ENCODE measurements around the gene CEBPB. TPM values are rescaled to one million over a fixed set of nuclear protein-coding genes. Genes with fewer than 3 reads are reported as not detected.

Gene CEBPB
- total and polyA plus RNA-seq, 7 experiments from 2014 or later = 12.8 to 201 (median 37.1) TPM

GRCh38 chr20:50223039-50224005 is 32.7 kb downstream of the CEBPB start:
- CTCF ChIA-PET = no interaction called here

DNA sequence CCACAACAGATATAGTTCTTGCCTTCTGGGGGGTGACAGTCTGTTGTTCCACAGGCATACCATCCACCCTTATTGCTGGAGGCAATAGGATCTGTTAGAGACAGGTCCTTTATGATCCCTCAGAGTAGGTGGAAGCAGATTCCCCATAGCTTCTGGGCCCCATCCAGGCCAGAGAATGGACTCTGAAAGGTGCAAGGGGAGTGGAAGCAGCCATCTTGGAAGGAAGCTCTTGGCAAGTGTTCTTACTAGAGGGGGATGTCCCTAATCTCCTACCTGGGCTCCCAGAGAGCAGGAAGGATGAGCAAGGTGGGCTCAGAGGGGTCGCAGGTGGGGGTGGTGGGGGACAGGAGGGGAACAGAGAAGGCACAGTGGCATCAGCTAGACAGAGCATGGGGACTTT is 33.4 kb downstream of the CEBPB start:
- Mint-ChIP-seq H3K36me3 (peaks cover 0 to 3% (median 0%) of the 10 kb centered on the region in 5 donors), H3K27ac (no peak overlapping the region), H3K4me3 (no peak overlapping the region), H3K27me3 (peaks cover 0 to 7% (median 0%) of the 10 kb centered on the region in 5 donors), H3K4me1 (peaks cover 0 to 18% (median 0%) of the 10 kb centered on the region in 7 donors), H3K9me3 (peaks cover 0 to 4% (median 0%) of the 10 kb centered on the region in 11 donors)
- ChIA-PET CTCF (no interaction called here), POLR2A (no interaction called here)
- DNase-seq (no peak), ATAC-seq (no peak)
- H3K9me3 ChIP-seq (ENCODE audit: control insufficient read depth in 2 of 3, low read length in 3 of 3) = peaks cover 0 to 4% (median 0%) of the 10 kb centered on the region in 3 experiments
- no peak overlapping the region for H3K4me3 ChIP-seq (ENCODE audit: low read length)
- no peaks in the 10 kb centered on the region for H3K4me1 ChIP-seq (ENCODE audit: control insufficient read depth in 2 of 2, insufficient read depth in 2 of 2, low read length in 2 of 2)
- H3K27ac ChIP-seq (ENCODE audit: low read depth, low read length) = no peak overlapping the region
- H3K27me3 ChIP-seq (ENCODE audit: control insufficient read depth in 2 of 2, insufficient read depth in 2 of 2, low read length in 2 of 2) = no peaks in the 10 kb centered on the region
- intact Hi-C loops (cut with micrococcal nuclease) = no loop called here
- no peaks in the 10 kb centered on the region for H3K36me3 ChIP-seq (ENCODE audit: control insufficient read depth in 2 of 3, insufficient read depth in 3 of 3, low read length in 3 of 3)

More at GRCh38 chr20:50223039-50224005, 32.7 kb downstream of the CEBPB start:
- no peak for DNase-seq
- Histone ChIP-seq H3K9me3 (ENCODE audit: control insufficient read depth in 2 of 3, low read length in 3 of 3) (peaks cover 0 to 4% (median 0%) of the 10 kb centered on the region in 3 experiments), H3K27ac (ENCODE audit: low read depth, low read length) (no peak overlapping the region), H3K36me3 (ENCODE audit: control insufficient read depth in 2 of 3, insufficient read depth in 3 of 3, low read length in 3 of 3) (no peaks in the 10 kb centered on the region), H3K4me1 (ENCODE audit: control insufficient read depth in 2 of 2, insufficient read depth in 2 of 2, low read length in 2 of 2) (no peaks in the 10 kb centered on the region), H3K27me3 (ENCODE audit: control insufficient read depth in 2 of 2, insufficient read depth in 2 of 2, low read length in 2 of 2) (no peaks in the 10 kb centered on the region), H3K4me3 (ENCODE audit: low read length) (no peak overlapping the region)
- H3K27ac Mint-ChIP-seq = peak overlapping the region in 1 of 9 donors; percentile 29
- POLR2A ChIA-PET = no interaction called here
- H3K4me3 Mint-ChIP-seq = no peak overlapping the region
- intact Hi-C loops (cut with micrococcal nuclease) = no loop called here
- H3K9me3 Mint-ChIP-seq = peaks cover 0 to 4% (median 0%) of the 10 kb centered on the region in 11 donors
- ATAC-seq = peak; percentile 31
- H3K4me1 Mint-ChIP-seq = peaks cover 0 to 16% (median 0%) of the 10 kb centered on the region in 7 donors
- peaks cover 0 to 7% (median 0%) of the 10 kb centered on the region in 5 donors for H3K27me3 Mint-ChIP-seq
- H3K36me3 Mint-ChIP-seq = peaks cover 0 to 3% (median 0%) of the 10 kb centered on the region in 5 donors

- ChIA-PET CTCF (no interaction called here), POLR2A (no interaction called here)
- H3K4me3 ChIP-seq (ENCODE audit: low read length) = no peak overlapping the region
- H3K9me3 ChIP-seq (ENCODE audit: control insufficient read depth in 2 of 3, low read length in 3 of 3) = peaks cover 0 to 4% (median 0%) of the 10 kb centered on the region in 3 experiments
- no peak overlapping the region for H3K27ac Mint-ChIP-seq
- H3K27me3 ChIP-seq (ENCODE audit: control insufficient read depth in 2 of 2, insufficient read depth in 2 of 2, low read length in 2 of 2) = no peaks in the 10 kb centered on the region
- no peaks in the 10 kb centered on the region for H3K36me3 ChIP-seq (ENCODE audit: control insufficient read depth in 2 of 3, insufficient read depth in 3 of 3, low read length in 3 of 3)
- ATAC-seq (no peak), DNase-seq (no peak)
- intact Hi-C loops (cut with micrococcal nuclease) = no loop called here
- peaks cover 0 to 3% (median 0%) of the 10 kb centered on the region in 11 donors for H3K9me3 Mint-ChIP-seq
- H3K4me3 Mint-ChIP-seq = no peak overlapping the region
- no peaks in the 10 kb centered on the region for H3K4me1 ChIP-seq (ENCODE audit: control insufficient read depth in 2 of 2, insufficient read depth in 2 of 2, low read length in 2 of 2)
- H3K4me1 Mint-ChIP-seq = peaks cover 0 to 20% (median 0%) of the 10 kb centered on the region in 7 donors
- H3K36me3 Mint-ChIP-seq = peaks cover 0 to 2% (median 0%) of the 10 kb centered on the region in 5 donors
- H3K27ac ChIP-seq (ENCODE audit: low read depth, low read length) = no peak overlapping the region
- H3K27me3 Mint-ChIP-seq = peaks cover 0 to 4% (median 0%) of the 10 kb centered on the region in 5 donors
Measured at GRCh38 chr20:50224531-50225255, 34.1 kb downstream of the CEBPB start.

DNA sequence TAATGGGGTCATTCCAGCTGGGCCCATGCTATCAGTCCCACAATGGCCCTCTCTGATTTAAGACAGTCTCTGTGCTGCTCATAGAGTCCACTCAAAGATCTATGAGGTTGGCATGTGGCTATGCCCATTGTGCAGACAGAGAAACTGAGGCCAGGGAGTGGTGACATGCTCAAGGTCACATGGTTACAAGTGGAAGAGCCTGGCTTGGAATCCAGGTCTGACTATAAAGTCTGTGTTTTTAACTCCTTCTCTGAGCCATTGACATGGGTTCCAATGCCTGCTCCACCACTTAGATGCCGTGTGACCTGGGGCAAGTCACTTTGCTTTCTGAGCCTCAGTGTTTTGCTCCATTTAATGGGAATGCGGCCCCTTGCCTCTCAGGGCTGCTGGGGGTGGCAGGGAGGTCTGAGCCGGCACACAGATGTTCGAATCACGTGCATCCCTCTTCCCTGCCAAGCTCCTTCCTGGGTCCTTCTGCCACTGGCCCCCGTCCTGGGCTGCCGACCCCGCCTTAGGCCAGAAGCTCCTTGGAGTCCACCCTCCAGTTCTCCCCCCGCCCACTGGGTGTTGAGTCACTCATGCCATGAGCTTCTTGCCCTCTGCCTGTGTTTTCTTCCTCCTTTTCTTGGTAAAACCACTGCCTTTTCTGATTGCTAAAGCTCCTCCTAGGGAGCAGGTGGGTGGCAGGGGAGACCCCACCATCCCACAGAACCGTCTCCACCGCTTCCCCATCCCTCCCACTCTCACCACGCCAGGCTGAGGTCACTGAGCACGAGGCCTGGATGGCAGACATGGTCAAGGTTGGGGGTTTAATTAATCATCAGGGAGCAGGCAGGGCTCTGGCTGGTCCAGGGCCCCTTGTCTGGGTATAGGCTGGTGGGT is 35.7 kb downstream of the CEBPB start:
- no peaks in the 10 kb centered on the region for H3K27me3 ChIP-seq (ENCODE audit: control insufficient read depth in 2 of 2, insufficient read depth in 2 of 2, low read length in 2 of 2)
- Mint-ChIP-seq H3K4me1 (peaks cover 0 to 20% (median 0%) of the 10 kb centered on the region in 7 donors), H3K27ac (peak overlapping the region in 3 of 9 donors; percentile 5 to 71 (median 27)), H3K9me3 (peaks cover 0 to 3% (median 0%) of the 10 kb centered on the region in 11 donors), H3K4me3 (peak overlapping the region in 1 of 10 donors; percentile 34), H3K27me3 (peaks cover 0 to 3% (median 0%) of the 10 kb centered on the region in 5 donors), H3K36me3 (no peaks in the 10 kb centered on the region)
- H3K9me3 ChIP-seq (ENCODE audit: control insufficient read depth in 2 of 3, low read length in 3 of 3) = peaks cover 0 to 4% (median 0%) of the 10 kb centered on the region in 3 experiments
- ATAC-seq (peak; percentile 33), DNase-seq (peak in 1 of 9 donors; percentile 51)
- no peaks in the 10 kb centered on the region for H3K4me1 ChIP-seq (ENCODE audit: control insufficient read depth in 2 of 2, insufficient read depth in 2 of 2, low read length in 2 of 2)
- ChIA-PET POLR2A (no interaction called here), CTCF (no interaction called here)
- no peak overlapping the region for H3K27ac ChIP-seq (ENCODE audit: low read depth, low read length)
- intact Hi-C loops (cut with micrococcal nuclease) = no loop called here
- no peak overlapping the region for H3K4me3 ChIP-seq (ENCODE audit: low read length)
- H3K36me3 ChIP-seq (ENCODE audit: control insufficient read depth in 2 of 3, insufficient read depth in 3 of 3, low read length in 3 of 3) = no peaks in the 10 kb centered on the region

DNA sequence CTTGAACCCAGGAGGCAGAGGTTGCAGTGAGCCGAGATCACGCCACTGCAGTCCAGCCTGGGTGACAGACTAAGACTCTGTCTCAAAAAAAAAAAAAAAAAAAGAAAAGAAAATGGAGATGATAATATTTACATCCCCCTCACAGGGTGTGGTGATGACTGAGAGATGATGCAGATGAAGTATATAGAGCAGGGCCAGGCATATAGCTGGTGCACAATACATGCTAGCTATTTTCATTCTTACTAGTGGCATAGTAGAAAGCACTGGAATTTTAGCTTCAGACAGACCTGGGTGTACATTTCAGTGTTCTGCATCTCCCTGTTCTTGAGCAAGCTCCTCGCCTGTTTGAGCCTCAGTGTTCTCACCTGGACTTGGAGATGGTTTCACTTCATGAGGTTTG is 36.9 kb downstream of the CEBPB start:
- DNase-seq (no peak), ATAC-seq (no peak)
- H3K27ac ChIP-seq (ENCODE audit: low read depth, low read length) = no peak overlapping the region
- no peaks in the 10 kb centered on the region for H3K36me3 Mint-ChIP-seq
- H3K4me1 Mint-ChIP-seq = peaks cover 0 to 15% (median 0%) of the 10 kb centered on the region in 7 donors
- peaks cover 0 to 4% (median 0%) of the 10 kb centered on the region in 3 experiments for H3K9me3 ChIP-seq (ENCODE audit: control insufficient read depth in 2 of 3, low read length in 3 of 3)
- H3K27ac Mint-ChIP-seq = peak overlapping the region in 1 of 9 donors; percentile 5
- H3K4me1 ChIP-seq (ENCODE audit: control insufficient read depth in 2 of 2, insufficient read depth in 2 of 2, low read length in 2 of 2) = no peaks in the 10 kb centered on the region
- no peak overlapping the region for H3K4me3 Mint-ChIP-seq
- no peak overlapping the region for H3K4me3 ChIP-seq (ENCODE audit: low read length)
- H3K36me3 ChIP-seq (ENCODE audit: control insufficient read depth in 2 of 3, insufficient read depth in 3 of 3, low read length in 3 of 3) = no peaks in the 10 kb centered on the region
- H3K9me3 Mint-ChIP-seq = peaks cover 0 to 3% (median 0%) of the 10 kb centered on the region in 11 donors
- CTCF ChIA-PET = interaction anchor here (0.7 kb wide), 1 partner anchor 42 kb away, joined by 3 read pairs; no protein-coding TSS in a partner anchor
- peaks cover 0 to 3% (median 0%) of the 10 kb centered on the region in 5 donors for H3K27me3 Mint-ChIP-seq
- POLR2A ChIA-PET = no interaction called here
- intact Hi-C loops (cut with micrococcal nuclease) = no loop called here
- no peaks in the 10 kb centered on the region for H3K27me3 ChIP-seq (ENCODE audit: control insufficient read depth in 2 of 2, insufficient read depth in 2 of 2, low read length in 2 of 2)

GRCh38 chr20:50229156-50229607 is 38.6 kb downstream of the CEBPB start:
- Histone ChIP-seq H3K4me1 (ENCODE audit: control insufficient read depth in 2 of 2, insufficient read depth in 2 of 2, low read length in 2 of 2) (no peaks in the 10 kb centered on the region), H3K27me3 (ENCODE audit: control insufficient read depth in 2 of 2, insufficient read depth in 2 of 2, low read length in 2 of 2) (no peaks in the 10 kb centered on the region), H3K36me3 (ENCODE audit: control insufficient read depth in 2 of 3, insufficient read depth in 3 of 3, low read length in 3 of 3) (no peaks in the 10 kb centered on the region), H3K27ac (ENCODE audit: low read depth, low read length) (no peak overlapping the region), H3K9me3 (ENCODE audit: control insufficient read depth in 2 of 3, low read length in 3 of 3) (peaks cover 0 to 1% (median 0%) of the 10 kb centered on the region in 3 experiments), H3K4me3 (ENCODE audit: low read length) (no peak overlapping the region)
- Mint-ChIP-seq H3K4me1 (peaks cover 0 to 15% (median 0%) of the 10 kb centered on the region in 7 donors), H3K9me3 (no peaks in the 10 kb centered on the region), H3K4me3 (no peak overlapping the region), H3K27me3 (peaks cover 0 to 6% (median 0%) of the 10 kb centered on the region in 5 donors), H3K27ac (no peak overlapping the region), H3K36me3 (no peaks in the 10 kb centered on the region)
- DNase-seq (no peak), ATAC-seq (no peak)
- ChIA-PET CTCF (no interaction called here), POLR2A (no interaction called here)
- intact Hi-C loops (cut with micrococcal nuclease) = no loop called here

All from naive thymus-derived CD4-positive, alpha-beta T cell (primary cell).